ENCODE measurements around the gene ZCCHC12. TPM values are rescaled to one million over a fixed set of nuclear protein-coding genes. Genes with fewer than 3 reads are reported as not detected.
"Not testable (repeated sequence)": the region's sequence is repeated elsewhere in the genome, so short reads cannot be mapped to it uniquely, and the experiment has no call there.

The ZCCHC12 gene
- polyA plus RNA-seq = 9.1 TPM
- long read RNA-seq, donor 1, partial matches to known transcripts = 0 of 2 reads
- long read RNA-seq, donor 1, other reads (novel, unspliced or antisense) = 0 of 2 reads
- long read RNA-seq, donor 2, partial matches to known transcripts = 0 of 4 reads
- long read RNA-seq, donor 2, other reads (novel, unspliced or antisense) = 0 of 4 reads
- long read RNA-seq, donor 3, partial matches to known transcripts = 0 of 3 reads
- long read RNA-seq, donor 3, other reads (novel, unspliced or antisense) = 0 of 3 reads
- long read RNA-seq, donor 4 = 0 reads
- long read RNA-seq, donor 5, partial matches to known transcripts = 0 of 1 reads
- long read RNA-seq, donor 5, other reads (novel, unspliced or antisense) = 0 of 1 reads
- long read RNA-seq, donor 6, transcript ZCCHC12-201 (4 exons, 2,231 nt) = major isoform, 8 of 8 reads
- long read RNA-seq, donor 6, partial matches to known transcripts = 0 of 8 reads
- long read RNA-seq, donor 6, other reads (novel, unspliced or antisense) = 0 of 8 reads
- long read RNA-seq, donor 7, partial matches to known transcripts = 0 of 3 reads
- long read RNA-seq, donor 7, other reads (novel, unspliced or antisense) = 0 of 3 reads
- long read RNA-seq, donor 8, transcript ZCCHC12-201 (4 exons, 2,231 nt) = major isoform, 6 of 6 reads
- long read RNA-seq, donor 8, partial matches to known transcripts = 0 of 6 reads
- long read RNA-seq, donor 8, other reads (novel, unspliced or antisense) = 0 of 6 reads
- long read RNA-seq, donor 9, transcript ZCCHC12-201 (4 exons, 2,231 nt) = major isoform, 12 of 12 reads
- long read RNA-seq, donor 9, partial matches to known transcripts = 0 of 12 reads
- long read RNA-seq, donor 9, other reads (novel, unspliced or antisense) = 0 of 12 reads
- long read RNA-seq, donor 10, transcript ZCCHC12-201 (4 exons, 2,231 nt) = major isoform, 5 of 5 reads
- long read RNA-seq, donor 10, partial matches to known transcripts = 0 of 5 reads
- long read RNA-seq, donor 10, other reads (novel, unspliced or antisense) = 0 of 5 reads
- long read RNA-seq, donor 11, partial matches to known transcripts = 0 of 4 reads
- long read RNA-seq, donor 11, other reads (novel, unspliced or antisense) = 0 of 4 reads

- no peaks in the 10 kb centered on the region for H3K36me3 ChIP-seq (ENCODE audit: control insufficient read depth, insufficient read depth, low read length)
- WGBS (ENCODE audit: insufficient coverage, low lambda C conversion rate) = no CpG with 5 or more reads among the region's 51 CpGs
- H3K27me3 ChIP-seq (ENCODE audit: control insufficient read depth, insufficient read depth, low read length) = peaks cover 69% of the 10 kb centered on the region
- H3K4me3 ChIP-seq (ENCODE audit: low read length) = peak within 1 kb of the TSS; percentile 32
- no peaks in the 10 kb centered on the region for H3K9me3 ChIP-seq (ENCODE audit: control insufficient read depth, low read depth, low read length)
- DNase-seq = peak; percentile 23 to 45
- H3K27ac ChIP-seq (ENCODE audit: low read length) = no peak within 1 kb of the TSS
- H3K4me1 ChIP-seq (ENCODE audit: control insufficient read depth, insufficient read depth, low read length) = no peaks in the 10 kb centered on the region
Observed at GRCh38 chrX:118823263-118824172, at the start of gene ZCCHC12. TSS of gene ZCCHC12 (plus strand) at chrX:118823824. CDS start at chrX:118825245, 1,421 bp downstream.

- WGBS (ENCODE audit: insufficient coverage, low lambda C conversion rate) = no CpG with 5 or more reads among the region's 2 CpGs
- H3K9me3 ChIP-seq (ENCODE audit: control insufficient read depth, low read depth, low read length) = no peaks in the 10 kb centered on the region
- H3K4me1 ChIP-seq (ENCODE audit: control insufficient read depth, insufficient read depth, low read length) = no peaks in the 10 kb centered on the region
- no peak for DNase-seq
- no peaks in the 10 kb centered on the region for H3K27me3 ChIP-seq (ENCODE audit: control insufficient read depth, insufficient read depth, low read length)
- peaks cover 2% of the 10 kb centered on the region for H3K36me3 ChIP-seq (ENCODE audit: control insufficient read depth, insufficient read depth, low read length)
- no peak overlapping the region for H3K27ac ChIP-seq (ENCODE audit: low read length)
- H3K4me3 ChIP-seq (ENCODE audit: low read length) = no peak overlapping the region
Observed at GRCh38 chrX:118779581-118779980, 44.0 kb upstream of the ZCCHC12 start.

- no peaks in the 10 kb centered on the region for H3K4me1 ChIP-seq (ENCODE audit: control insufficient read depth, insufficient read depth, low read length)
- no peak overlapping the region for H3K4me3 ChIP-seq (ENCODE audit: low read length)
- no peak overlapping the region for H3K27ac ChIP-seq (ENCODE audit: low read length)
- H3K27me3 ChIP-seq (ENCODE audit: control insufficient read depth, insufficient read depth, low read length) = no peaks in the 10 kb centered on the region
- H3K36me3 ChIP-seq (ENCODE audit: control insufficient read depth, insufficient read depth, low read length) = peaks cover 2% of the 10 kb centered on the region
- DNase-seq = no peak
- no peaks in the 10 kb centered on the region for H3K9me3 ChIP-seq (ENCODE audit: control insufficient read depth, low read depth, low read length)
- no CpG with 5 or more reads among the region's 2 CpGs for WGBS (ENCODE audit: insufficient coverage, low lambda C conversion rate)
Observed at GRCh38 chrX:118780509-118780908, 43.1 kb upstream of the ZCCHC12 start.

- H3K4me3 ChIP-seq (ENCODE audit: low read length) = no peak overlapping the region
- WGBS (ENCODE audit: insufficient coverage, low lambda C conversion rate) = no CpG with 5 or more reads among the region's 1 CpG
- H3K27ac ChIP-seq (ENCODE audit: low read length) = no peak overlapping the region
- peak in 1 of 2 donors; percentile 8 for DNase-seq
- no peaks in the 10 kb centered on the region for H3K4me1 ChIP-seq (ENCODE audit: control insufficient read depth, insufficient read depth, low read length)
- H3K27me3 ChIP-seq (ENCODE audit: control insufficient read depth, insufficient read depth, low read length) = no peaks in the 10 kb centered on the region
- H3K36me3 ChIP-seq (ENCODE audit: control insufficient read depth, insufficient read depth, low read length) = peaks cover 2% of the 10 kb centered on the region
- no peaks in the 10 kb centered on the region for H3K9me3 ChIP-seq (ENCODE audit: control insufficient read depth, low read depth, low read length)
Observed at GRCh38 chrX:118780911-118781310, 42.7 kb upstream of the ZCCHC12 start.

- Histone ChIP-seq H3K4me3 (ENCODE audit: low read length) (no peak overlapping the region), H3K36me3 (ENCODE audit: control insufficient read depth, insufficient read depth, low read length) (peaks cover 2% of the 10 kb centered on the region), H3K9me3 (ENCODE audit: control insufficient read depth, low read depth, low read length) (no peaks in the 10 kb centered on the region), H3K27me3 (ENCODE audit: control insufficient read depth, insufficient read depth, low read length) (no peaks in the 10 kb centered on the region), H3K4me1 (ENCODE audit: control insufficient read depth, insufficient read depth, low read length) (no peaks in the 10 kb centered on the region), H3K27ac (ENCODE audit: low read length) (no peak overlapping the region)
- no peak for DNase-seq
- WGBS (ENCODE audit: insufficient coverage, low lambda C conversion rate) = no CpG with 5 or more reads among the region's 5 CpGs
Observed at GRCh38 chrX:118795528-118796280, 27.9 kb upstream of the ZCCHC12 start.

- Histone ChIP-seq H3K4me3 (ENCODE audit: low read length) (no peak overlapping the region), H3K27ac (ENCODE audit: low read length) (no peak overlapping the region), H3K4me1 (ENCODE audit: control insufficient read depth, insufficient read depth, low read length) (no peaks in the 10 kb centered on the region), H3K9me3 (ENCODE audit: control insufficient read depth, low read depth, low read length) (no peaks in the 10 kb centered on the region), H3K27me3 (ENCODE audit: control insufficient read depth, insufficient read depth, low read length) (no peaks in the 10 kb centered on the region), H3K36me3 (ENCODE audit: control insufficient read depth, insufficient read depth, low read length) (no peaks in the 10 kb centered on the region)
- no peak for DNase-seq
- WGBS (ENCODE audit: insufficient coverage, low lambda C conversion rate) = no CpG with 5 or more reads among the region's 1 CpG
Observed at GRCh38 chrX:118802857-118803256, 20.8 kb upstream of the ZCCHC12 start.

- Histone ChIP-seq H3K4me1 (ENCODE audit: control insufficient read depth, insufficient read depth, low read length) (no peaks in the 10 kb centered on the region), H3K27ac (ENCODE audit: low read length) (no peak overlapping the region), H3K4me3 (ENCODE audit: low read length) (no peak overlapping the region), H3K36me3 (ENCODE audit: control insufficient read depth, insufficient read depth, low read length) (no peaks in the 10 kb centered on the region), H3K9me3 (ENCODE audit: control insufficient read depth, low read depth, low read length) (no peaks in the 10 kb centered on the region), H3K27me3 (ENCODE audit: control insufficient read depth, insufficient read depth, low read length) (no peaks in the 10 kb centered on the region)
- WGBS (ENCODE audit: insufficient coverage, low lambda C conversion rate) = no CpG with 5 or more reads among the region's 4 CpGs
- peak; percentile 15 to 28 for DNase-seq
Observed at GRCh38 chrX:118807151-118808017, 16.2 kb upstream of the ZCCHC12 start.

- H3K27me3 ChIP-seq (ENCODE audit: control insufficient read depth, insufficient read depth, low read length) = peaks cover 11% of the 10 kb centered on the region
Observed at GRCh38 chrX:118817257-118817656, 6.4 kb upstream of the ZCCHC12 start.

More at GRCh38 chrX:118817257-118817656, 6.4 kb upstream of the ZCCHC12 start:
- not testable (repeated sequence) for DNase-seq; H3K27ac ChIP-seq (ENCODE audit: low read length); H3K9me3 ChIP-seq (ENCODE audit: control insufficient read depth, low read depth, low read length); H3K36me3 ChIP-seq (ENCODE audit: control insufficient read depth, insufficient read depth, low read length); H3K4me1 ChIP-seq (ENCODE audit: control insufficient read depth, insufficient read depth, low read length); H3K4me3 ChIP-seq (ENCODE audit: low read length)
- WGBS (ENCODE audit: insufficient coverage, low lambda C conversion rate) = no CpG with 5 or more reads among the region's 4 CpGs
